SK-N-SH (cell line): Measurements from ENCODE around the gene WLS. TPM values are rescaled to one million over a fixed set of nuclear protein-coding genes. Genes with fewer than 3 reads are reported as not detected.
A peak's percentile ranks its signal among the peaks of the same experiment; 100 is the strongest.

Experiments
- CTCF ChIA-PET: fragments of 300-600, 350-600 bp; formaldehyde crosslinking; extraction: SDS; loops from one replicate; lab custom pipeline; 2021; lab: Yijun Ruan, JAX
- POLR2A ChIA-PET: fragments of 350-600 bp; sonication (Branson Sonifier 250); formaldehyde crosslinking; extraction: SDS; loops from one replicate; lab custom pipeline; 2020; ENCODE audit warnings: antibody characterized with exemption, inconsistent platforms; lab: Yijun Ruan, JAX
- DNase-seq: peaks from one replicate; pipeline ENCODE4 v3.0.0; 2012
- H2AFZ ChIP-seq: fragments of 200-600 bp; sonication (generic); 2 replicates; pipeline ENCODE4 v1.8.1; 2016; ENCODE audit warnings: antibody characterized with exemption, mild to moderate bottlenecking, low read depth
- H3F3A ChIP-seq: fragments of 200-600 bp; sonication (generic); replicated peaks from 2 replicates; pipeline ENCODE3; 2016; ENCODE audit warnings: antibody characterized with exemption, mild to moderate bottlenecking; ENCODE audit not compliant: insufficient read depth
- H3K27ac ChIP-seq, 2 experiments: fragments of 200-500 bp in 1 of 2; fragments of 200-600 bp in 1 of 2; sonication (Bioruptor generic) in 1 of 2; sonication (generic), shearing (Covaris generic) in 1 of 2; 2 replicates each; pipeline versions ENCODE4 v1.5.1 to v1.6.1; 2014 to 2016; ENCODE audit warnings: low read depth in 2 of 2, inconsistent platforms in 1 of 2, low read length in 1 of 2, mild to moderate bottlenecking in 1 of 2, mixed read lengths in 1 of 2
- H3K27me3 ChIP-seq: fragments of 200-600 bp; sonication (generic), shearing (Covaris generic); 2 replicates; pipeline ENCODE4 v1.6.1; 2016; ENCODE audit warnings: mixed run types; ENCODE audit not compliant: insufficient read depth
- H3K36me3 ChIP-seq, 2 experiments: fragments of 200-500 bp in 1 of 2; fragments of 200-600 bp in 1 of 2; sonication (Bioruptor generic) in 1 of 2; sonication (generic) in 1 of 2; replicated peaks in 1 of 2; 2 replicates each; pipeline versions ENCODE3 to v1.5.1; 2014 to 2016; ENCODE audit warnings: low read length in 1 of 2, mild to moderate bottlenecking in 1 of 2; ENCODE audit not compliant: insufficient read depth in 2 of 2, control insufficient read depth in 1 of 2
- H3K4me1 ChIP-seq, 2 experiments: fragments of 200-500 bp in 1 of 2; fragments of 200-600 bp in 1 of 2; sonication (Bioruptor generic) in 1 of 2; sonication (generic), shearing (Covaris generic) in 1 of 2; 2 replicates each; pipeline versions ENCODE4 v1.5.1 to v1.6.1; 2014 to 2016; ENCODE audit warnings: low read depth in 1 of 2, low read length in 1 of 2, mixed run types in 1 of 2; ENCODE audit not compliant: insufficient read depth in 2 of 2, control insufficient read depth in 1 of 2
- H3K4me2 ChIP-seq: fragments of 200-600 bp; sonication (generic), shearing (Covaris generic); 2 replicates; pipeline ENCODE4 v1.6.1; 2017; ENCODE audit warnings: mixed run types
- H3K4me3 ChIP-seq, 2 experiments: fragments of 200-500 bp in 1 of 2; fragments of 200-600 bp in 1 of 2; sonication (Bioruptor generic) in 1 of 2; sonication (generic), shearing (Covaris generic) in 1 of 2; 2 replicates each; pipeline versions ENCODE4 v1.5.1 to v1.8.1; 2014 to 2016; ENCODE audit warnings: low read depth in 2 of 2, inconsistent platforms in 1 of 2, low read length in 1 of 2, mild to moderate bottlenecking in 1 of 2, mixed read lengths in 1 of 2, moderate library complexity in 1 of 2
- H3K79me2 ChIP-seq: fragments of 200-600 bp; sonication (generic); 2 replicates; pipeline ENCODE4 v1.8.1; 2017; ENCODE audit warnings: mild to moderate bottlenecking; ENCODE audit not compliant: insufficient read depth
- H3K9ac ChIP-seq: fragments of 200-600 bp; sonication (generic); 2 replicates; pipeline ENCODE4 v1.6.1; 2017; ENCODE audit warnings: mixed run types
- H3K9me2 ChIP-seq: fragments of 200-600 bp; sonication (generic); 2 replicates; pipeline ENCODE4 v1.6.1; 2017; ENCODE audit warnings: mixed run types
- H3K9me3 ChIP-seq: fragments of 200-600 bp; sonication (generic); 2 replicates; pipeline ENCODE4 v1.6.1; 2017; ENCODE audit warnings: mixed run types, mild to moderate bottlenecking, moderate library complexity
- H4K20me1 ChIP-seq: fragments of 200-600 bp; sonication (generic); 2 replicates; pipeline ENCODE4 v1.6.1; 2017; ENCODE audit warnings: mild to moderate bottlenecking, mixed run types; ENCODE audit not compliant: insufficient read depth
- ELF1 ChIP-seq: IDR thresholded peaks from 2 replicates; pipeline ENCODE4 v1.4.0; 2012
- FOXJ3 ChIP-seq: sonication (generic); formaldehyde crosslinking; IDR thresholded peaks from 2 replicates; pipeline ENCODE4 v1.5.1; 2020; ENCODE audit warnings: mild to moderate bottlenecking, missing genetic modification reagents
- JUND ChIP-seq: IDR thresholded peaks from 2 replicates; pipeline ENCODE4 v1.4.0; 2012
- MEF2A ChIP-seq: IDR thresholded peaks from 2 replicates; pipeline ENCODE4 v1.4.0; 2012; ENCODE audit warnings: low read depth, borderline replicate concordance
- NRF1 ChIP-seq: IDR thresholded peaks from 2 replicates; pipeline ENCODE4 v1.6.1; 2012; ENCODE audit warnings: low read depth, mild to moderate bottlenecking, low read length
- RAD21 ChIP-seq: IDR thresholded peaks from 2 replicates; pipeline ENCODE4 v1.6.1; 2012; ENCODE audit warnings: mild to moderate bottlenecking, low read length
- RCOR1 ChIP-seq: fragments of 150-350 bp; IDR thresholded peaks from 2 replicates; pipeline ENCODE4 v1.6.1; 2017; ENCODE audit warnings: antibody characterized with exemption, low read length
- RFX5 ChIP-seq: IDR thresholded peaks from 2 replicates; pipeline ENCODE4 v1.6.1; 2012; ENCODE audit warnings: mild to moderate bottlenecking, improper control_type of control experiment, low read length
- RXRA ChIP-seq: IDR thresholded peaks from 2 replicates; pipeline ENCODE4 v1.4.0; 2012; ENCODE audit warnings: low read depth, mild to moderate bottlenecking, borderline replicate concordance
- SIN3A ChIP-seq: IDR thresholded peaks from 2 replicates; pipeline ENCODE4 v1.6.1; 2012; ENCODE audit warnings: low read depth, mild to moderate bottlenecking, low read length, moderate library complexity, borderline replicate concordance
- SMC3 ChIP-seq: IDR thresholded peaks from 2 replicates; pipeline ENCODE4 v1.6.1; 2012; ENCODE audit warnings: low read depth, low read length, improper control_type of control experiment
- TCF12 ChIP-seq: IDR thresholded peaks from 2 replicates; pipeline ENCODE4 v1.4.0; 2012
- TEAD4 ChIP-seq: IDR thresholded peaks from 2 replicates; pipeline ENCODE4 v1.4.0; 2012; ENCODE audit warnings: mild to moderate bottlenecking, borderline replicate concordance; ENCODE audit not compliant: insufficient read depth
- YY1 ChIP-seq: IDR thresholded peaks from 2 replicates; pipeline ENCODE4 v1.4.0; 2012; ENCODE audit warnings: low read depth, mild to moderate bottlenecking
- WGBS: methylation state at CpG from one replicate; pipeline ENCODE4 v1.1.6; 2017; ENCODE audit warnings: low lambda C conversion rate; 5-methylcytosine and 5-hydroxymethylcytosine counted together
- polyA plus RNA-seq, 3 experiments: library from polyadenylated mRNA; depleted of rRNA; stranded (reverse); fragments of >200 nt; gene quantifications; 2 replicates each; pipeline ENCODE4 v1.2.3, GENCODE V29; 2012
- TF ChIP-seq, protein P1 (sequence below): IDR thresholded peaks from 2 replicates; pipeline ENCODE4 v1.6.1; 2012; ENCODE audit warnings: mild to moderate bottlenecking, low read depth, low read length, moderate library complexity
- TF ChIP-seq, protein P2 (sequence below): fragments of 200-600 bp; sonication (generic); IDR thresholded peaks from 2 replicates; pipeline ENCODE4 v1.6.1; 2017; ENCODE audit warnings: antibody characterized with exemption, mild to moderate bottlenecking, moderate library complexity
- TF ChIP-seq, protein P3 (sequence below): IDR thresholded peaks from 2 replicates; pipeline ENCODE4 v1.4.0; 2012; ENCODE audit warnings: low read depth
- TF ChIP-seq, protein P4 (sequence below): fragments of 150-350 bp; IDR thresholded peaks from 2 replicates; pipeline ENCODE4 v1.6.1; 2016; ENCODE audit warnings: mild to moderate bottlenecking, low read depth, low read length

The WLS gene
- polyA plus RNA-seq, 1 of the 3 experiments (the other 2 are of a cell fraction) = 69.0 TPM

DNA sequence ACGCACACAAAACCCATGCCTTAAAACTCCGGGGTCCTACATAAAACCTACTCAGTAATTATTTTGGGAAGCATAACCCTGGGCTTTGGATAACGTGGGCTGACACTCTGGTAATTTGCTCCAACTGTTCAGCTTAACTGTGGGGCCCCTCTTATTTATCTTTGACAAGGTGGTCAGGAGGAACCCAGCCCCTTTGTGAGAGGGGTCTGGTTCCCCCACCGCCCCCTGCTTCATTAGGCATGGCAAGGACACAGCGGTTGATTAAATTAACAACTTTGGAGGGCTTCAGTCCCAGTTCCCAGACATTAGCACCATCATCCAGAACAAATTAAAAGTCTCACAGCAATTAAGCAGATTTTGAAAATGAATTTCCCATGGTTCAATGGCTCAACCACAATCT, 14.7 kb downstream of the WLS start:
- peaks cover 36% of the 10 kb centered on the region for H3F3A ChIP-seq
- CTCF ChIA-PET = no interaction called here
- no peaks in the 10 kb centered on the region for H3K27me3 ChIP-seq
- POLR2A ChIA-PET = no interaction called here
- no peaks in the 10 kb centered on the region for H3K9me3 ChIP-seq
- no peak overlapping the region for H3K9ac ChIP-seq
- no peak for DNase-seq
- no peak overlapping the region for H2AFZ ChIP-seq
- H3K9me2 ChIP-seq = no peaks in the 10 kb centered on the region
- H3K79me2 ChIP-seq = peaks cover 64% of the 10 kb centered on the region
- H3K36me3 ChIP-seq = no peaks in the 10 kb centered on the region
- no peak overlapping the region for H3K27ac ChIP-seq
- 91% methylated on average over 5 of the region's 5 CpGs for WGBS
- TF ChIP-seq YY1 (no peak), RCOR1 (no peak)
- TF ChIP-seq, protein P1, sequence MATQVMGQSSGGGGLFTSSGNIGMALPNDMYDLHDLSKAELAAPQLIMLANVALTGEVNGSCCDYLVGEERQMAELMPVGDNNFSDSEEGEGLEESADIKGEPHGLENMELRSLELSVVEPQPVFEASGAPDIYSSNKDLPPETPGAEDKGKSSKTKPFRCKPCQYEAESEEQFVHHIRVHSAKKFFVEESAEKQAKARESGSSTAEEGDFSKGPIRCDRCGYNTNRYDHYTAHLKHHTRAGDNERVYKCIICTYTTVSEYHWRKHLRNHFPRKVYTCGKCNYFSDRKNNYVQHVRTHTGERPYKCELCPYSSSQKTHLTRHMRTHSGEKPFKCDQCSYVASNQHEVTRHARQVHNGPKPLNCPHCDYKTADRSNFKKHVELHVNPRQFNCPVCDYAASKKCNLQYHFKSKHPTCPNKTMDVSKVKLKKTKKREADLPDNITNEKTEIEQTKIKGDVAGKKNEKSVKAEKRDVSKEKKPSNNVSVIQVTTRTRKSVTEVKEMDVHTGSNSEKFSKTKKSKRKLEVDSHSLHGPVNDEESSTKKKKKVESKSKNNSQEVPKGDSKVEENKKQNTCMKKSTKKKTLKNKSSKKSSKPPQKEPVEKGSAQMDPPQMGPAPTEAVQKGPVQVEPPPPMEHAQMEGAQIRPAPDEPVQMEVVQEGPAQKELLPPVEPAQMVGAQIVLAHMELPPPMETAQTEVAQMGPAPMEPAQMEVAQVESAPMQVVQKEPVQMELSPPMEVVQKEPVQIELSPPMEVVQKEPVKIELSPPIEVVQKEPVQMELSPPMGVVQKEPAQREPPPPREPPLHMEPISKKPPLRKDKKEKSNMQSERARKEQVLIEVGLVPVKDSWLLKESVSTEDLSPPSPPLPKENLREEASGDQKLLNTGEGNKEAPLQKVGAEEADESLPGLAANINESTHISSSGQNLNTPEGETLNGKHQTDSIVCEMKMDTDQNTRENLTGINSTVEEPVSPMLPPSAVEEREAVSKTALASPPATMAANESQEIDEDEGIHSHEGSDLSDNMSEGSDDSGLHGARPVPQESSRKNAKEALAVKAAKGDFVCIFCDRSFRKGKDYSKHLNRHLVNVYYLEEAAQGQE = no peak
- H3K4me2 ChIP-seq = no peak overlapping the region
- peaks cover 10 to 57% of the 10 kb centered on the region in 2 experiments for H3K4me1 ChIP-seq
- H4K20me1 ChIP-seq = peaks cover 51% of the 10 kb centered on the region
- no peak overlapping the region for H3K4me3 ChIP-seq

DNA sequence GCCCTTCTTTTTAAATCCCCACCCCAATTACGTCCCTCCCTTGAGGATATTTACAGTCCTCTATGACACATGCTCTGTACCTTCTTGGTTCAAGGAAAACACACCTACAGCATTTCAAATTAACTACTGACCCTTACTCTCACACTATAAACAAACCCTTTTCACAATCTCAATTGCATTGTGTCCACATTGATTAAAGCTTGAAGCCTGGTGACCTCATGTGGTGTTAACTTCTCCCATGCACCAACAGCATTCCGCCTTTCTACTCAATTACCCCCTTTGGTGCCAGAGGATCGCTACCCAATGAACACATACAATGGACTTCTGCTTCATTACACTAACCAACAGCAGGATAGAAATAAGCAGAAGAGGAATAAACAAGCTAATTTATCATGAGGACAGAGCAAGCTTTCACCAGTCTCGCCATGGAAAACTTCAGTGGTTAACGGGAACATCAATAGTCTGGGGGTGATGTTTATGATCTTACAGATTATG, 15.2 kb downstream of the WLS start:
- CTCF ChIA-PET = interaction anchor here (0.9 to 1.5 kb wide), 2 partner anchors 16 to 44 kb away, joined by 3 read pairs; no protein-coding TSS in a partner anchor
- Histone ChIP-seq H3K79me2 (peaks cover 69% of the 10 kb centered on the region), H3K4me1 (peaks cover 10 to 53% of the 10 kb centered on the region in 2 experiments), H3K9me3 (no peaks in the 10 kb centered on the region), H3K9ac (no peak overlapping the region), H2AFZ (no peak overlapping the region), H3K36me3 (no peaks in the 10 kb centered on the region), H3K27me3 (no peaks in the 10 kb centered on the region), H3K27ac (peak overlapping the region in 1 of 2 experiments; percentile 89; a peak in 1 of 4 replicates), H4K20me1 (peaks cover 47% of the 10 kb centered on the region), H3F3A (peaks cover 31% of the 10 kb centered on the region), H3K9me2 (no peaks in the 10 kb centered on the region), H3K4me3 (no peak overlapping the region), H3K4me2 (no peak overlapping the region; the same call in 1 of the 2 replicates)
- DNase-seq = no peak
- 96% methylated on average over 5 of the region's 5 CpGs for WGBS
- POLR2A ChIA-PET = no interaction called here
- no peak for TF ChIP-seq TEAD4
- TF ChIP-seq, protein P1 = no peak
- TF ChIP-seq FOXJ3 = no peak
- TF ChIP-seq, protein P2, sequence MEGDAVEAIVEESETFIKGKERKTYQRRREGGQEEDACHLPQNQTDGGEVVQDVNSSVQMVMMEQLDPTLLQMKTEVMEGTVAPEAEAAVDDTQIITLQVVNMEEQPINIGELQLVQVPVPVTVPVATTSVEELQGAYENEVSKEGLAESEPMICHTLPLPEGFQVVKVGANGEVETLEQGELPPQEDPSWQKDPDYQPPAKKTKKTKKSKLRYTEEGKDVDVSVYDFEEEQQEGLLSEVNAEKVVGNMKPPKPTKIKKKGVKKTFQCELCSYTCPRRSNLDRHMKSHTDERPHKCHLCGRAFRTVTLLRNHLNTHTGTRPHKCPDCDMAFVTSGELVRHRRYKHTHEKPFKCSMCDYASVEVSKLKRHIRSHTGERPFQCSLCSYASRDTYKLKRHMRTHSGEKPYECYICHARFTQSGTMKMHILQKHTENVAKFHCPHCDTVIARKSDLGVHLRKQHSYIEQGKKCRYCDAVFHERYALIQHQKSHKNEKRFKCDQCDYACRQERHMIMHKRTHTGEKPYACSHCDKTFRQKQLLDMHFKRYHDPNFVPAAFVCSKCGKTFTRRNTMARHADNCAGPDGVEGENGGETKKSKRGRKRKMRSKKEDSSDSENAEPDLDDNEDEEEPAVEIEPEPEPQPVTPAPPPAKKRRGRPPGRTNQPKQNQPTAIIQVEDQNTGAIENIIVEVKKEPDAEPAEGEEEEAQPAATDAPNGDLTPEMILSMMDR = no peak
- TF ChIP-seq RAD21 = no peak
- no peak for TF ChIP-seq TCF12
- TF ChIP-seq JUND = no peak
- no peak for TF ChIP-seq RXRA
- TF ChIP-seq SMC3 = no peak
- TF ChIP-seq, protein P3, sequence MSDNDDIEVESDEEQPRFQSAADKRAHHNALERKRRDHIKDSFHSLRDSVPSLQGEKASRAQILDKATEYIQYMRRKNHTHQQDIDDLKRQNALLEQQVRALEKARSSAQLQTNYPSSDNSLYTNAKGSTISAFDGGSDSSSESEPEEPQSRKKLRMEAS = no peak
- no peak for TF ChIP-seq ELF1
- no peak for TF ChIP-seq SIN3A
- no peak for TF ChIP-seq RFX5
- TF ChIP-seq, protein P4, sequence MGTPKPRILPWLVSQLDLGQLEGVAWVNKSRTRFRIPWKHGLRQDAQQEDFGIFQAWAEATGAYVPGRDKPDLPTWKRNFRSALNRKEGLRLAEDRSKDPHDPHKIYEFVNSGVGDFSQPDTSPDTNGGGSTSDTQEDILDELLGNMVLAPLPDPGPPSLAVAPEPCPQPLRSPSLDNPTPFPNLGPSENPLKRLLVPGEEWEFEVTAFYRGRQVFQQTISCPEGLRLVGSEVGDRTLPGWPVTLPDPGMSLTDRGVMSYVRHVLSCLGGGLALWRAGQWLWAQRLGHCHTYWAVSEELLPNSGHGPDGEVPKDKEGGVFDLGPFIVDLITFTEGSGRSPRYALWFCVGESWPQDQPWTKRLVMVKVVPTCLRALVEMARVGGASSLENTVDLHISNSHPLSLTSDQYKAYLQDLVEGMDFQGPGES = no peak
- no peak for TF ChIP-seq MEF2A
- no peak for TF ChIP-seq NRF1
- no peak for TF ChIP-seq RCOR1
